Measurements from ENCODE around the gene DUOXA1.
"Not testable (repeated sequence)": the region's sequence is repeated elsewhere in the genome, so short reads cannot be mapped to it uniquely, and the experiment has no call there.

DUOXA1 gene

DNA sequence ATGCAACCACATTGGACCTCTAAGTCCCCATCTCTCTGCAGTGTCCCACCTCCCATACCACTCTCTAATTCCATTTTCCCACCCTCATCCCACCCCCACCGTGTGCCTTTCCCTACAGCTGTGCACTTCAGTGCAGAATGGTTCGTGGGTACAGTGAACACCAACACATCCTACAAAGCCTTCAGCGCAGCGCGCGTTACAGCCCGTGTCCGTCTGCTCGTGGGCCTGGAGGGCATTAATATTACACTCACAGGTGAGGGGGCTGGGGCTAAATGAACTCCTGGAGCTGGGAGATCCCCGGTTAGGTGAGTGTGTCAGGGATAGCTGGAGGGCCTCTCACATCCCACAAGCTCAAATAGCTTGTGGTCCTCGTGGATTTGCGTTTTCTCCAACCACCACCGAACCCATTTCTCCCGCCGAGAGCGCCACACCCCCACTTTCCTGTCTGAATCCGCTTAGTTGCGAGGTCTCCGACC, 13.6 kb downstream of the DUOXA1 start:
- in situ Hi-C loops (cut with MboI; ENCODE audit: low sequenced_read_pairs) = no loop called here

- in situ Hi-C loops (cut with MboI; ENCODE audit: low sequenced_read_pairs) = no loop called here
Observed at GRCh38 chr15:45115312-45115820, 14.3 kb downstream of the DUOXA1 start.

DNA sequence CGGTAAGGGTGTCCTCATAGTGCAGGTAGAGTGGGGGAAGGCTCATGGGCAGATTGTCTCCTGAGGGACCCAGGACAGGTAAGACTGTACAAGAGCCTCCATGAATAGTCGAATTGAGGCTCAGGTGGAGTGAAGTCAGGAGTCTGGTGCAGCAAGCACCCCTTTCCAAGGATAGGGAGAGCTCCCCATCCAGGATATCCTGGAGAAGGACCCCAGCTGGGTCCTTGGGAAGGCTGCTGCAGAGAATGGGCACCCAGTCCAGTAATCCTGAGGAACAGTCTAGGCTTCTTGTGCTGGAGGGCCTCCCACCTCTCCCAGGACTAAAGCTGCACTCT, 15.0 kb downstream of the DUOXA1 start:
- in situ Hi-C loops (cut with MboI; ENCODE audit: low sequenced_read_pairs) = no loop called here

DNA sequence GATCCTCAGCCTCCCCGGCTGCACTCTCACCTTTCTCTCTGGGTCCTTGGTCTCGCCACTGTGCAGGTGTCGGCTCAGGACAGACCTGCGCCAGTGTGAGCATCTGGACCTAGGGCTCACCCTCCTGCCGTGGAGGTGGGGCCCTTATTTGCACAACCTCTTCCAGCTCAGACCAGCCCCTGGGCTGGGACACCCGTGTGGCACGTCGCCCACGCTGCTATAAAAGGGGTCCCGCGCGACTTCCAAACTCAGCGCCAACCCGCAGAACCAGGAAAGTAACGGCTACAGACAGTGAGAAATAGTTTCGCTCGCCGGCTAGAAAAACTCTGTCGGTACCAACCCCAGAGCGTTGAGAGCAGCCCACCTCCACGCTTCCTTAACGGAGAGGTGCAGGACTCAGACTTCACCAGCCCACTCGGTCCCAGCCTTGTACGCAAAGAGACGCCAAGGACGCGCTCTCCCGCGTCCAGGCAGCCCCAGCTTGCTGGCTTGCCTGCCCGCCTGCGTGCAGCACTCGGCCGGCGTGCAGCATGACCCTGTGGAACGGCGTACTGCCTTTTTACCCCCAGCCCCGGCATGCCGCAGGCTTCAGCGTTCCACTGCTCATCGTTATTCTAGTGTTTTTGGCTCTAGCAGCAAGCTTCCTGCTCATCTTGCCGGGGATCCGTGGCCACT, 15.5 kb downstream of the DUOXA1 start, which contains the start of the genes DUOX2 and DUOXA2:
DUOX2 (minus strand) TSS at position 97 of the 675 bp plus-strand sequence. CDS start 761 bp downstream, outside the sequence.
DUOXA2 (plus strand) TSS at position 251 of the 675 bp plus-strand sequence; CDS start at position 531, 280 bp downstream.
- in situ Hi-C loops (cut with MboI; ENCODE audit: low sequenced_read_pairs) = no loop called here

DNA sequence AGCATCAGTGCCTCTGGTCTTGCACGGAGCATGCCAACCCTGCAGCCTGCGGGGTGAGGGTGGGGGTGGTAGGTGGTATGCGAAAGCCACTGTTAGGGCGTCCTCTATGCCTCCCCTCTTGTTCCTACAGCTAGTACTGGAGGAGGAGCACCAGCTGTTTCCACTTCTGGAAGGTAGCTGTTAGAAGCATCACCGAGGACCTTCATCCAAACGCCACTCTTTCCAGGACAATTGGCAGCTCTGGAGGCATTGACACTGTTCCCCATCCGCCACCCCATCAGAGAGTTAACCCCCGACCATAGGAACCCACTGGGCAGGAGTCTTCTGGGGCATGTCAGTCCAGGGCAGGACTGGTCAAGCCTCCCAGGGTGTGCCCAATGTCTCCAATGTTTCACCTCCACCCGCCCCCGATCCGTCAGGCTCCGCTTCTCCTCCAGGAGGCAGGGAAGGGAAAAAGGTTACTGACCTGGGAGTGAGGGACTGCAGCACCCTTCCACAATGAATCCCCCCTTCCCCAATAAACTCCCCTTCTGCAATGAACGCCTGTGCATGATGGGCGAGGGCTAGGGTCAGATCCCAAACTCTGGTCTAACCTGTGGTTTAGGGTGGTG, 16.2 kb downstream of the DUOXA1 start:
- in situ Hi-C loops (cut with MboI; ENCODE audit: low sequenced_read_pairs) = no loop called here

DNA sequence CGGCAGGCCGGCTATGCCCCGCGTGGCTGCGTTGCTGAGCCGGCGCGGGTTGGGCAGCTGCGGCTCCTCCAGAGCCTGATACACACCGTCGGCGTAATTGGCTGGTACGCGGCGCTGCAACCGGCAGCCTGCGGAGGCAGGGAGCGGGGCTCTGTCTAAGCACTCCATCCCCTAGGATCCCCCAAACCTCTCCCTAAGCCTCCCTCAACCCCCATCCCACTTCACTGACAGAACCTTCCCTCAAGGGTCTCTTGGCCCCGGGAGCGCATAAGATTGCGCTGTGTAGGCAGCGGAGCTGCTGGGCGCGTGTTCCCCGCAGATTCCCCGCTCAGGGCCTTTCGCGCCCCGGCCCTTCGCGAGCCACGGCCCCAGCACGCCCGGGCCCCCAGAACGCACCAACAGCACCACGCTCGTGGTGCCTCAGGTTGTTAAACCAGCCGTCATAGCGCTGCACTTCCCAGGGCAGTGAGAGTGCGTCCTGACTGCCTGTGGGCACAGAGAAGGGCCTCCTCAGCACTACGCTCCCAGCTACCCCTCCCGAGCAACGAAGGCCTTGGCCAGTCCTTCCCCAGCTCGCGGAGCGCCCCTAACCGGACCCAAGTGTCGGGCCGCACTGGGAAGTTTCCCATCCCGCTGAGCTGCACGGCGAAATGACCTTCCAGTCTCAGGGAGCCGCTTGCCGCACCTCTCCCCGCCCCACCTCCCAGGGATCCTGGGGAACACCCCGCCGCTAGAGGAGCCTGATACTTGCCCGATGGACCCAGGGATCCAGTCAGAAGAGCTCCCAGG, 16.9 kb downstream of the DUOXA1 start:
- in situ Hi-C loops (cut with MboI; ENCODE audit: low sequenced_read_pairs) = no loop called here

DNA sequence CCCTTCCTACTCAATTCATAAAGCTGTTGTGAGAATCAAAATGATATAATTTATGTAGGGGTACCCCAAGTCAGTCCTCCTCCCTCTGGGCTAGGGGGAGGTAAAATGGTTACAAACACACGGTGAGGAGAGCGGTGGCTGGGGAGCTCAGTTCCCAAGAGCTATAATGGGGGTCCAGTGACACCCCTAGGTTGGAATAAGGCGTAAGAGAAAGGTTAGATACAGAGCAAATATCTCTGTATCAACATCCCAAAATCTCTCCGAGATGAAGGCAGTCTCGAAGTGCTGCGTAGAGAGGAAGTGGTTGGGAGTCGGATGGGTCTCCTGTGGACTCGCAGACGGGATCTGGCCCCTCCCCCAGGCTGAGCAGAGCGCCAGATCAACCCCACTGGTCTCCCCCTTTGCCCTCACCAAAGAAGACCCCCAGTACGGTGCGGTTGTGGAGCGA, 17.5 kb downstream of the DUOXA1 start:
- in situ Hi-C loops (cut with MboI; ENCODE audit: low sequenced_read_pairs) = no loop called here

DNA sequence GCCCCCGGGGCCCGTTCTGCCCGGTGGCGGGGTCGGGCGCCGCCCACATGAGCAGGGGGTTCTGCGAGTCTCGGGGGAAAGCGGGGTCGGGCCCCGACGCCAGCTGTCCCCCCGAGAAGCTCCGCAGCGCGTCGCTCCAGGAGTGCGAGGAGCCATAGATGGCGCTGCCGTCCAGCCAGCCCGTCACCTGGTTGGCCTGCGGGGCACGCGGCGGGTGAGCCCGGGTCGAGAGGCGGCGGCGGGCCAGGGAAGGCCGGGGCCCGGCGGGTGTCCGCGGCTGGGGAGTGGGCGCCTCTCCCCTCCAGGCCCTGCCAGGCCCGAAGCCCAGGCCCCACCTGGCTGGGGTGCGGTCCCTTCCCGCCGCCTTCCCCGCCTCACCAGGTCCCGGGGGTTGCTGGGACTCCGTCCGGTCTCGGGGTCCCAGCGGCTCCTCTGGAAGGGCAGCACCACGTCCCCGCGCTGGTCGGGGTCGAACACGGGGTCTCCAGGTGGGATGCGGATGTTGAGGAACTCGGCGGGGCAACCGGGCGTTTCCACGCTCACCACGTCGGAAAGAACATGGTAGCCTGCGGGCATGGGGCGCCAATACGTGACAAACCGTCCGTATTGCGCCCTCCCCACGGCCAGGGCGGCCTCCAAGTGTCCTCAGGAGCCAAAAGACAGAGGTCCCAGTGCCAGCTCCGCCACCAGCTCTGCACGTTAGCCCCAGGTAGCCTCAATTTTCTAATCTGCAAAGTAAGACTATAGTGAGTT, 18.1 kb downstream of the DUOXA1 start:
- in situ Hi-C loops (cut with MboI; ENCODE audit: low sequenced_read_pairs) = no loop called here

DNA sequence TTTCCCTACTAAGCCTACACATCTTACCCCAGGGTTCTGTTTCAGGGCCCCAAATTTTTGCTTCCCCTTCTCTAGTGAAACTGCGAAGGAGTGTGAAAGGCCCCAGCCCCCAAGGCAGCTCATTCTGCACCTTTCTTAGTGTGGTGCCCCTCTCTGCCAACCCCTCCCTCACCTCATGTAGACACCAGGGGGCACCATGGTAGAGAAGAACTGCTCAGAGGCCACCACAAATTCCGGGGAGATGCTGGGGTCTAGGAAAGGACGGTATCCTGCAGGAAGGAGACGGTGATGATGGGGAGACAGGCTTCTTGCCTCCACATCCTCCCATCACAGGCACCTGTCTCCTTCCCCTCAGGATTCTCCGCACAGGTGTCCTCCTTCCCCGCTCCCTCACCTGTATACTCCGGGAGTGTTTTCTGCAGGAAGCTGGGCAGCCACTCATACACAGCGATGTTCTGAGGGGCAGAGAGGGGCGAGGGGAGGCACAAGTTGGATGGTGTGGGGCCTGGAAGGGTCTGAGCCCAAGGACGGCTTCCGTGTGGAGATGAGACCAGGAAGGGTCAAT, 19.3 kb downstream of the DUOXA1 start:
- in situ Hi-C loops (cut with MboI; ENCODE audit: low sequenced_read_pairs) = no loop called here

GRCh38 chr15:45107941-45108630, 21.6 kb downstream of the DUOXA1 start:
- in situ Hi-C loops (cut with MboI; ENCODE audit: low sequenced_read_pairs) = no loop called here

GRCh38 chr15:45106002-45106790, 23.5 kb downstream of the DUOXA1 start:
- in situ Hi-C loops (cut with MboI; ENCODE audit: low sequenced_read_pairs) = no loop called here

DNA sequence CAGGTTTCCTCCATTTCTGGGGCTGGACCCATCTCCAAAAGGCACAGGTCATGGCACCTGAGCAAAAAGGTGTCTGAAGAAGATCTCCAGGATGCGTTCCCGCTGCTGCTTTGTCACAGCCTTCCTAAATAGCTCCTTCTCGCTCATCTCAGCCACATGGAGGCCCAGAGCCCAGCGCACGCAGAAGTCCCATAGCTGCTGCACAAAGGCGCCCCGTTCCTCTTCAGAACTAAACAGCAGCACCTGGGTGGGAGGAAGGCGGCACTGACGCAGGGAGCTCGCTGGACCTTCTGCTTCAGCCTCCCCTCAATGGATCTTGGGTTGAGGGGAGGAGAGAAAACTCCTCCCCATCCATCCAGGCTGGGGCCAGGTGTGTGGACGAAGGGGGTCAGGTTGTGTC, 24.1 kb downstream of the DUOXA1 start:
- in situ Hi-C loops (cut with MboI; ENCODE audit: low sequenced_read_pairs) = no loop called here

DNA sequence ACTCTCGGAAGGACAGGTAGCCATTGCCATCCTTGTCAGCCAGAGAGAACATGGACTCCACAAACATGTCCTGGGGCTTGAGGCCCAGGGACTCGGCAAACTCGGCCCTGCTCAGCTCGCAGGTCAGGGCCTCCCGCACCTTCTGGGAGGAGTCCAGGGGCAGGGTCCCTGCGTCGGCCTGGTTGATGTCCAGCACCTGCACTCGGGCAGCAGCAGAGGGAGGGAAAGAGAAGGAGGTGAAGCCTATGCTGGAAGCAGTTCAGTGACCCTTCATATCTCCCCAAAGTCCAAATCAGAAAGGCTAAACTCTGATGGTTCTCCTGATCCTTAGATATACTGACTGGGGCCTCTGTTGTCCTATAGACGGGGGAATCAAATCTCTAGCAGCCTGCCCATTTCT, 25.5 kb downstream of the DUOXA1 start:
- in situ Hi-C loops (cut with MboI; ENCODE audit: low sequenced_read_pairs) = not testable (repeated sequence)

GRCh38 chr15:45102226-45102625, 27.5 kb downstream of the DUOXA1 start:
- in situ Hi-C loops (cut with MboI; ENCODE audit: low sequenced_read_pairs) = no loop called here

GRCh38 chr15:45101749-45102148, 27.9 kb downstream of the DUOXA1 start:
- in situ Hi-C loops (cut with MboI; ENCODE audit: low sequenced_read_pairs) = no loop called here

- in situ Hi-C loops (cut with MboI; ENCODE audit: low sequenced_read_pairs) = no loop called here
Observed at GRCh38 chr15:45100884-45101625, 28.6 kb downstream of the DUOXA1 start.

- in situ Hi-C loops (cut with MboI; ENCODE audit: low sequenced_read_pairs) = no loop called here
Observed at GRCh38 chr15:45099549-45100165, 30.0 kb downstream of the DUOXA1 start.

- in situ Hi-C loops (cut with MboI; ENCODE audit: low sequenced_read_pairs) = no loop called here
Observed at GRCh38 chr15:45097466-45097865, 32.2 kb downstream of the DUOXA1 start.
